CD14-positive monocyte (primary cell): ENCODE measurements around the gene IL2RG. TPM values are rescaled to one million over a fixed set of nuclear protein-coding genes. Genes with fewer than 3 reads are reported as not detected.

ENCODE experiments used
- DNase-seq, 3 donors: peaks; one replicate each; pipeline ENCODE4 v3.0.0-alpha.2; 2011 to 2022
- H2AFZ ChIP-seq: 2 replicates; pipeline ENCODE4 v1.6.0; 2012; ENCODE audit warnings: mild to moderate bottlenecking, low read depth, low read length, inconsistent platforms; ENCODE audit not compliant: insufficient read depth, poor library complexity, severe bottlenecking
- H3K27ac ChIP-seq, 2 donors: 1 replicate in 1 of 2; 2 replicates in 1 of 2; pipeline ENCODE4 v1.5.1; 2012 to 2013; ENCODE audit warnings: low read length in 2 of 2, control low read depth in 1 of 2, inconsistent platforms in 1 of 2, low read depth in 1 of 2, mild to moderate bottlenecking in 1 of 2
- H3K27me3 ChIP-seq, 2 donors: one replicate each; pipeline versions ENCODE4 v1.6.0 to v1.6.1; 2011 to 2013; ENCODE audit warnings: low read length in 2 of 2; ENCODE audit not compliant: control insufficient read depth in 2 of 2, insufficient read depth in 2 of 2
- H3K36me3 ChIP-seq, 2 donors: replicated peaks in 1 of 2; 1 replicate in 1 of 2; 2 replicates in 1 of 2; pipeline versions ENCODE4 v1.5.1 to v1.6.1; 2012 to 2013; ENCODE audit warnings: low read length in 2 of 2, control low read depth in 1 of 2, inconsistent platforms in 1 of 2, mild to moderate bottlenecking in 1 of 2; ENCODE audit not compliant: insufficient read depth in 2 of 2, control insufficient read depth in 1 of 2
- H3K4me1 ChIP-seq, 2 donors: 1 replicate in 1 of 2; 2 replicates in 1 of 2; pipeline versions ENCODE4 v1.5.1 to v1.6.1; 2012 to 2013; ENCODE audit warnings: low read length in 2 of 2, control low read depth in 1 of 2, inconsistent platforms in 1 of 2, mild to moderate bottlenecking in 1 of 2, moderate library complexity in 1 of 2; ENCODE audit not compliant: insufficient read depth in 2 of 2, control insufficient read depth in 1 of 2
- H3K4me2 ChIP-seq: replicated peaks from 2 replicates; pipeline ENCODE3; 2012; ENCODE audit warnings: low read length, moderate library complexity, mild to moderate bottlenecking; ENCODE audit not compliant: poor library complexity, severe bottlenecking; ENCODE audit errors: extremely low read depth
- H3K4me3 ChIP-seq, 3 experiments: fragments of 200-600 bp in 1 of 3; sonication (generic) in 1 of 3; replicated peaks in 1 of 3; 1 replicate in 2 of 3; 2 replicates in 1 of 3; pipeline ENCODE4 v1.5.1; 2011 to 2013; ENCODE audit warnings: low read length in 3 of 3, mild to moderate bottlenecking in 3 of 3, control low read depth in 2 of 3, low read depth in 2 of 3, inconsistent platforms in 1 of 3, moderate library complexity in 1 of 3
- H3K79me2 ChIP-seq: 2 replicates; pipeline ENCODE4 v1.6.0; 2012; ENCODE audit warnings: mild to moderate bottlenecking, control low read depth, inconsistent platforms, low read length, moderate library complexity; ENCODE audit not compliant: insufficient read depth
- H3K9ac ChIP-seq: 2 replicates; pipeline ENCODE4 v1.6.0; 2017; ENCODE audit warnings: low read length, mild to moderate bottlenecking; ENCODE audit not compliant: insufficient read depth, poor library complexity, severe bottlenecking
- H3K9me3 ChIP-seq, 2 donors: replicated peaks in 1 of 2; 1 replicate in 1 of 2; 2 replicates in 1 of 2; pipeline versions ENCODE4 v1.5.1 to v1.6.1; 2012 to 2013; ENCODE audit warnings: low read length in 2 of 2, control low read depth in 1 of 2; ENCODE audit not compliant: control insufficient read depth in 1 of 2, insufficient read depth in 1 of 2
- H4K20me1 ChIP-seq: 2 replicates; pipeline ENCODE4 v1.6.0; 2012; ENCODE audit warnings: mild to moderate bottlenecking, low read length, control low read depth, moderate library complexity; ENCODE audit not compliant: insufficient read depth
- H3K27ac Mint-ChIP-seq, 7 donors: one replicate each; pipeline ENCODE4 v1.8.0; 2020; ENCODE audit warnings: mild to moderate bottlenecking in 7 of 7, mixed read lengths in 7 of 7, moderate library complexity in 6 of 7, inconsistent platforms in 2 of 7
- H3K27me3 Mint-ChIP-seq, 3 donors: one replicate each; pipeline ENCODE4 v1.8.0; 2021 to 2022; ENCODE audit warnings: low read depth in 3 of 3, mild to moderate bottlenecking in 3 of 3, mixed read lengths in 3 of 3, moderate library complexity in 3 of 3, inconsistent platforms in 1 of 3
- H3K36me3 Mint-ChIP-seq, 2 donors: one replicate each; pipeline ENCODE4 v1.8.0; 2020; ENCODE audit warnings: mixed read lengths in 2 of 2, inconsistent platforms in 1 of 2, mild to moderate bottlenecking in 1 of 2
- H3K4me1 Mint-ChIP-seq: one replicate; pipeline ENCODE4 v1.8.0; 2020; ENCODE audit warnings: mild to moderate bottlenecking, mixed read lengths
- H3K4me3 Mint-ChIP-seq, 2 donors: one replicate each; pipeline ENCODE4 v1.8.0; 2020; ENCODE audit warnings: mild to moderate bottlenecking in 2 of 2, mixed read lengths in 2 of 2, moderate library complexity in 1 of 2
- H3K9me3 Mint-ChIP-seq, 7 donors: one replicate each; pipeline ENCODE4 v1.8.0; 2020 to 2022; ENCODE audit warnings: mixed read lengths in 7 of 7, mild to moderate bottlenecking in 6 of 7, moderate library complexity in 6 of 7, inconsistent platforms in 2 of 7
- WGBS: methylation state at CpG from one replicate; pipeline ENCODE4 v1.1.5; 2013; ENCODE audit warnings: missing lambda C conversion rate; ENCODE audit not compliant: insufficient coverage; 5-methylcytosine and 5-hydroxymethylcytosine counted together
- intact Hi-C, 2 donors: fragments of 100-400 bp; cut with micrococcal nuclease; formaldehyde crosslinking; loops; one replicate each; pipeline versions ENCODE4 v1.15.0 to v1.15.1; 2023
- polyA plus RNA-seq, 3 donors: library from polyadenylated mRNA; depleted of rRNA in 1 of 3; unstranded in 2 of 3; stranded (reverse) in 1 of 3; fragments of 300-500 nt in 2 of 3; fragments of >200 nt in 1 of 3; fragmentation: Illumina TruSeq in 2 of 3; gene quantifications; 1 replicate in 2 of 3; 2 replicates in 1 of 3; pipeline ENCODE4 v1.2.3, GENCODE V29; 2012 to 2021
- TF ChIP-seq, protein P1 (sequence below): fragments of 200-600 bp; IDR thresholded peaks from one replicate; pipeline ENCODE4 v1.8.0; 2022; ENCODE audit warnings: antibody characterized with exemption, mild to moderate bottlenecking

The IL2RG gene
- polyA plus RNA-seq, 3 donors = 48.3 to 105 (median 94.5) TPM

DNA sequence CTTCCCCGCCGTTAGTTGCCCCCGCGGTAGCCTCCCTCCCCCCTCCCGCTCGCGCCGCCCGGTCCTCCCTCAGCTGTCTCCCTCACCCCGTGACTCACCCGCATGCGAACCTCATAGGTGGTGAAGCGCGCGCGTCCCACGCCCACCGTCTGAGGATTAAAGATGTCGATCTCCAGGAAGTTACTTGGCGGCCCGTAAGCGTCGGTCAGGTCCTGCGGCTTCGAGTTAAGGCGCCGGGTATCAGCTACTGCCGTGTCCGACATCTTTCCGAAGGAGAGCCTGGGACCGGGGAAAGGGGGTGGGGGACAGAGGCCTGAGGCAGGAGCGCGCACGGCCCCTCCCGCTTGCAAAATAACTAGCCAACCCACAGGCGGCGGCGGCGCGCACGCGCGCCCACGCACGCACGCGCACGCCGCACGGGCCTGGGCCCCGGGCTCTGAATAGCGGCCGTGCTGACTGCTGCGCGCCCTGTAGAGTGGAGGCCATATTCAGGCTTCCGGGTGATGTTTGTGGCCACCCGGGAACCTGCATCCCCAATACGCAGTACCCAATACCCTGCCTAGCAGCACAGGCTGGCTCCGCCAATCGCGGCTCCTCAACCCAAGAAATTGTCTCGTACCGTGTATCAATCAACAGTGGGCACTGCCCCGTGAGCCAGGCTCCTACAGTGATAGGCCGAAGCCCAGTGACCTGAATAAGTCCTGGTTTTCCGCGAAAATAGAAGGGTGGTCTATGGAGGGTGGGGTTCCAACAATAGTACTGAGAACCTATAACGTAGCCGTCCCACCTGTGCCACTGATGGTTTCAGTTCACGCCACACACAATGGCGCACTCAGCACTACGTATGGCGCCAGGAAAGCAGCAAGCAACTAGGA lies 43.1 kb downstream of the IL2RG start, which contains the start of gene SNX12:
SNX12 (minus strand) TSS at position 291 of the 875 bp plus-strand sequence; CDS start at position 263, 28 bp downstream.
- peaks cover 38% of the 10 kb centered on the region for H3K79me2 ChIP-seq
- peaks cover 27% of the 10 kb centered on the region for H3K4me1 Mint-ChIP-seq
- no peaks in the 10 kb centered on the region for H4K20me1 ChIP-seq
- H2AFZ ChIP-seq = peak within 1 kb of the TSS; percentile 79
- peaks cover 13 to 17% of the 10 kb centered on the region in 2 donors for H3K4me1 ChIP-seq
- H3K36me3 ChIP-seq = no peaks in the 10 kb centered on the region
- under 1% methylated on average over 39 of the region's 73 CpGs for WGBS
- peak within 1 kb of the TSS; percentile 81 to 91 for H3K27ac ChIP-seq
- H3K4me3 Mint-ChIP-seq = peak within 1 kb of the TSS; percentile 92 to 97
- peak within 1 kb of the TSS; percentile 77 for H3K4me2 ChIP-seq
- peak; percentile 89 to 90 (median 90) for DNase-seq
- H3K27me3 Mint-ChIP-seq = peaks cover 0 to 9% (median 0%) of the 10 kb centered on the region in 3 donors
- TF ChIP-seq, protein P1, sequence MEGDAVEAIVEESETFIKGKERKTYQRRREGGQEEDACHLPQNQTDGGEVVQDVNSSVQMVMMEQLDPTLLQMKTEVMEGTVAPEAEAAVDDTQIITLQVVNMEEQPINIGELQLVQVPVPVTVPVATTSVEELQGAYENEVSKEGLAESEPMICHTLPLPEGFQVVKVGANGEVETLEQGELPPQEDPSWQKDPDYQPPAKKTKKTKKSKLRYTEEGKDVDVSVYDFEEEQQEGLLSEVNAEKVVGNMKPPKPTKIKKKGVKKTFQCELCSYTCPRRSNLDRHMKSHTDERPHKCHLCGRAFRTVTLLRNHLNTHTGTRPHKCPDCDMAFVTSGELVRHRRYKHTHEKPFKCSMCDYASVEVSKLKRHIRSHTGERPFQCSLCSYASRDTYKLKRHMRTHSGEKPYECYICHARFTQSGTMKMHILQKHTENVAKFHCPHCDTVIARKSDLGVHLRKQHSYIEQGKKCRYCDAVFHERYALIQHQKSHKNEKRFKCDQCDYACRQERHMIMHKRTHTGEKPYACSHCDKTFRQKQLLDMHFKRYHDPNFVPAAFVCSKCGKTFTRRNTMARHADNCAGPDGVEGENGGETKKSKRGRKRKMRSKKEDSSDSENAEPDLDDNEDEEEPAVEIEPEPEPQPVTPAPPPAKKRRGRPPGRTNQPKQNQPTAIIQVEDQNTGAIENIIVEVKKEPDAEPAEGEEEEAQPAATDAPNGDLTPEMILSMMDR = no peak
- peak within 1 kb of the TSS; percentile 71 to 85 (median 85) for H3K4me3 ChIP-seq
- H3K27ac Mint-ChIP-seq = peak within 1 kb of the TSS; percentile 90 to 98 (median 97)
- peaks cover 0 to 6% (median 5%) of the 10 kb centered on the region in 7 donors for H3K9me3 Mint-ChIP-seq
- no peaks in the 10 kb centered on the region for H3K9me3 ChIP-seq
- intact Hi-C loops = no loop called here
- peak within 1 kb of the TSS; percentile 81 for H3K9ac ChIP-seq
- H3K36me3 Mint-ChIP-seq = peaks cover 5 to 6% of the 10 kb centered on the region in 2 donors
- H3K27me3 ChIP-seq = no peaks in the 10 kb centered on the region

DNA sequence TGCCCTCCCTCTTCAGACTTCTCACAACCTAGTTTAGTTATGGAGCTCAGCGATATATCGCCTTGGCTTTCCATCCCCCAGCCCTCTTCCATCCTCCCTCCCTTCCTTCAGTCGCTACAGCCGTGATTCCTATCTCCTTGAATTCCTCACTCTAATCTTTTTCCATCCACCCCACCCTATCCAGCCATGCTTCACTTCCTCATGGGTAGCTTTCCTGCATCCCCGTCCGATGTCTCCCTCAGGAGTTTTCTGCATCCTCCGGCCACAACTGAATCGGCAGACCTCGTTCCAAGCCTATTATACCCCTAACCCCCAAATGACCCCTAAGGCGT lies 43.7 kb downstream of the IL2RG start:
- Mint-ChIP-seq H3K4me3 (peak overlapping the region; percentile 92 to 97), H3K27me3 (peaks cover 0 to 9% (median 0%) of the 10 kb centered on the region in 3 donors), H3K36me3 (peaks cover 6 to 8% of the 10 kb centered on the region in 2 donors), H3K27ac (peak overlapping the region; percentile 90 to 98 (median 97)), H3K4me1 (peaks cover 20% of the 10 kb centered on the region), H3K9me3 (peaks cover 0 to 6% (median 5%) of the 10 kb centered on the region in 7 donors)
- WGBS = 0% methylated on average over 1 of the region's 10 CpGs
- no peaks in the 10 kb centered on the region for H4K20me1 ChIP-seq
- no peaks in the 10 kb centered on the region for H3K27me3 ChIP-seq
- H3K27ac ChIP-seq = peak overlapping the region; percentile 81 to 91
- H3K79me2 ChIP-seq = peaks cover 38% of the 10 kb centered on the region
- H3K36me3 ChIP-seq = peaks cover 0 to 4% of the 10 kb centered on the region in 2 donors
- peak overlapping the region; percentile 81 for H3K9ac ChIP-seq
- peaks cover 13% of the 10 kb centered on the region in 2 donors for H3K4me1 ChIP-seq
- H2AFZ ChIP-seq = peak overlapping the region; percentile 78
- H3K4me2 ChIP-seq = peak overlapping the region; percentile 77
- TF ChIP-seq, protein P1 = no peak
- H3K9me3 ChIP-seq = no peaks in the 10 kb centered on the region
- DNase-seq = no peak
- peak overlapping the region; percentile 71 to 85 (median 85) for H3K4me3 ChIP-seq
- intact Hi-C loops = no loop called here
